SK-N-MC (cell line): ENCODE results near the gene GNA14.

ENCODE experiments used
- EZH2 ChIP-seq: fragments of 200-600 bp; sonication (generic); IDR thresholded peaks from one replicate; pipeline ENCODE4 v1.6.1; 2017; ENCODE audit warnings: antibody characterized with exemption
- POLR2AphosphoS5 ChIP-seq: IDR thresholded peaks from 2 replicates; pipeline ENCODE4 v1.6.1; 2012; ENCODE audit warnings: mild to moderate bottlenecking, low read depth, low read length, borderline replicate concordance

GRCh38 chr9:77648234-77649108 lies at the start of gene GNA14:
- TF ChIP-seq POLR2AphosphoS5, result no peak
- no peak for TF ChIP-seq EZH2
